AG04449 (cell line): ENCODE measurements around the gene ACTL8.

Source experiments
- CTCF ChIA-PET: fragments of 350-600 bp; formaldehyde crosslinking; extraction: SDS; loops from one replicate; lab custom pipeline; 2021; ENCODE audit warnings: antibody characterized with exemption; lab: Yijun Ruan, JAX
- POLR2A ChIA-PET: fragments of 400-600, 350-600 bp; formaldehyde crosslinking; extraction: SDS; loops from one replicate; lab custom pipeline; 2020; ENCODE audit warnings: antibody characterized with exemption, inconsistent platforms; lab: Yijun Ruan, JAX
- DNase-seq: peaks from one replicate; pipeline ENCODE4 v3.0.0-alpha.2; 2010; ENCODE audit warnings: low read depth, low spot score
- H3K4me3 ChIP-seq: 2 replicates; pipeline ENCODE4 v1.5.1; 2011; ENCODE audit warnings: low read depth, mild to moderate bottlenecking, control low read depth, low read length
- TF ChIP-seq, protein P1 (sequence below): IDR thresholded peaks from one replicate; pipeline ENCODE4 v1.5.1; 2011; ENCODE audit warnings: mild to moderate bottlenecking, moderate library complexity, low read length, control low read depth, inconsistent platforms; ENCODE audit not compliant: insufficient read depth; ENCODE audit errors: missing control alignments

Gene ACTL8

DNA sequence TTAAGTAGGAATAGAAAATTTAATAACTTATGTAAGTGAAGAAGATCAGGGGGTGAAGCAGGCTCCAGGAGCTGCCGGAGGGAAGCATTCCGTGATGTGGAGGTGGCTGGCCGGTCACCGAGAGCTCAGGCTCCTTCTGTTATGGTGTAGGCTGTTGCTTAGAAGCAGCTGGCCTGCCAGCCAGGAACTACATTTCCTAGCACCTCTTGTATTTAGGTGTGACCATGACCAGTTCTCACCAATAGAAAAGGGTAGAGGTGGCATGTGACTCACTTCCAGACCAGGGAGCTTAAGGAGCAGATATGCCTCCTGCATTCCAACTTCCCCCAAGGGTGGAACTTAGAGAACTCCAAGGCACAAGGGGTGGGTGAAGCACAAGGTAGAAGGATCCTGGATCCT is 120.7 kb downstream of the ACTL8 start:
- ChIA-PET POLR2A (interaction anchor here (0.6 to 2.8 kb wide), 2 partner anchors 10 to 27 kb away, joined by 3 to 21 read pairs; no protein-coding TSS in a partner anchor), CTCF (interaction anchor here (0.9 to 3.5 kb wide), 3 partner anchors 9 to 225 kb away, joined by 3 to 14 read pairs (median 3); no protein-coding TSS in a partner anchor)
- no peak overlapping the region for H3K4me3 ChIP-seq
- DNase-seq = no peak
- TF ChIP-seq, protein P1, sequence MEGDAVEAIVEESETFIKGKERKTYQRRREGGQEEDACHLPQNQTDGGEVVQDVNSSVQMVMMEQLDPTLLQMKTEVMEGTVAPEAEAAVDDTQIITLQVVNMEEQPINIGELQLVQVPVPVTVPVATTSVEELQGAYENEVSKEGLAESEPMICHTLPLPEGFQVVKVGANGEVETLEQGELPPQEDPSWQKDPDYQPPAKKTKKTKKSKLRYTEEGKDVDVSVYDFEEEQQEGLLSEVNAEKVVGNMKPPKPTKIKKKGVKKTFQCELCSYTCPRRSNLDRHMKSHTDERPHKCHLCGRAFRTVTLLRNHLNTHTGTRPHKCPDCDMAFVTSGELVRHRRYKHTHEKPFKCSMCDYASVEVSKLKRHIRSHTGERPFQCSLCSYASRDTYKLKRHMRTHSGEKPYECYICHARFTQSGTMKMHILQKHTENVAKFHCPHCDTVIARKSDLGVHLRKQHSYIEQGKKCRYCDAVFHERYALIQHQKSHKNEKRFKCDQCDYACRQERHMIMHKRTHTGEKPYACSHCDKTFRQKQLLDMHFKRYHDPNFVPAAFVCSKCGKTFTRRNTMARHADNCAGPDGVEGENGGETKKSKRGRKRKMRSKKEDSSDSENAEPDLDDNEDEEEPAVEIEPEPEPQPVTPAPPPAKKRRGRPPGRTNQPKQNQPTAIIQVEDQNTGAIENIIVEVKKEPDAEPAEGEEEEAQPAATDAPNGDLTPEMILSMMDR = no peak
